GM18526 (cell line): Measurements from ENCODE around the gene SPINK14.

Experiments used
- POLR2A ChIP-seq: IDR thresholded peaks from 3 replicates; pipeline ENCODE4 v1.6.1; 2011; ENCODE audit not compliant: insufficient read length; ENCODE audit errors: extremely low read depth

SPINK14 gene

GRCh38 chr5:148179234-148179824, 11.0 kb downstream of the SPINK14 start:
- no peak for TF ChIP-seq POLR2A

GRCh38 chr5:148186248-148187003, 18.1 kb downstream of the SPINK14 start:
- no peak for TF ChIP-seq POLR2A

GRCh38 chr5:148191010-148191409, 22.7 kb downstream of the SPINK14 start:
- TF ChIP-seq POLR2A = no peak

GRCh38 chr5:148193202-148193601, 24.9 kb downstream of the SPINK14 start:
- no peak for TF ChIP-seq POLR2A

GRCh38 chr5:148201151-148201550, 32.8 kb downstream of the SPINK14 start:
- no peak for TF ChIP-seq POLR2A

- TF ChIP-seq POLR2A = no peak
These were observed 34.3 kb downstream of the SPINK14 start, which contains the start of gene SPINK6 for GRCh38 chr5:148202531-148203203. Gene SPINK6 (plus strand): TSS chr5:148203042. CDS start chr5:148203097, 55 bp downstream.

- TF ChIP-seq POLR2A = no peak
These were observed 36.9 kb downstream of the SPINK14 start for GRCh38 chr5:148205044-148205806.

GRCh38 chr5:148205865-148206264, 37.5 kb downstream of the SPINK14 start:
- no peak for TF ChIP-seq POLR2A

- TF ChIP-seq POLR2A = no peak
These were observed 38.3 kb downstream of the SPINK14 start for GRCh38 chr5:148206620-148207019.

- TF ChIP-seq POLR2A = no peak
These were observed 39.9 kb downstream of the SPINK14 start for GRCh38 chr5:148208226-148208625.

- no peak for TF ChIP-seq POLR2A
These were observed 40.9 kb downstream of the SPINK14 start for GRCh38 chr5:148209151-148209770.

- no peak for TF ChIP-seq POLR2A
These were observed 46.4 kb downstream of the SPINK14 start for GRCh38 chr5:148214665-148215185.

- no peak for TF ChIP-seq POLR2A
These were observed 53.2 kb downstream of the SPINK14 start for GRCh38 chr5:148221508-148221907.

- TF ChIP-seq POLR2A = no peak
These were observed 55.9 kb downstream of the SPINK14 start for GRCh38 chr5:148224117-148224742.
